ENCODE measurements around the gene LDLR.
A peak's percentile ranks its signal among the peaks of the same experiment; 100 is the strongest.
"Not testable (repeated sequence)": the region's sequence is repeated elsewhere in the genome, so short reads cannot be mapped to it uniquely, and the experiment has no call there.

LDLR gene

DNA sequence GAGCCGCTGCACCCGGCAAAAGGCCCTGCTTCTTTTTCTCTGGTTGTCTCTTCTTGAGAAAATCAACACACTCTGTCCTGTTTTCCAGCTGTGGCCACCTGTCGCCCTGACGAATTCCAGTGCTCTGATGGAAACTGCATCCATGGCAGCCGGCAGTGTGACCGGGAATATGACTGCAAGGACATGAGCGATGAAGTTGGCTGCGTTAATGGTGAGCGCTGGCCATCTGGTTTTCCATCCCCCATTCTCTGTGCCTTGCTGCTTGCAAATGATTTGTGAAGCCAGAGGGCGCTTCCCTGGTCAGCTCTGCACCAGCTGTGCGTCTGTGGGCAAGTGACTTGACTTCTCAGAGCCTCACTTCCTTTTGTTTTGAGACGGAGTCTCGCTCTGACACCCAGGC, 17.2 kb downstream of the LDLR start:
- no peak for DNase-seq

- no peak for DNase-seq
Observed at GRCh38 chr19:11108746-11109145, 19.5 kb downstream of the LDLR start.

DNA sequence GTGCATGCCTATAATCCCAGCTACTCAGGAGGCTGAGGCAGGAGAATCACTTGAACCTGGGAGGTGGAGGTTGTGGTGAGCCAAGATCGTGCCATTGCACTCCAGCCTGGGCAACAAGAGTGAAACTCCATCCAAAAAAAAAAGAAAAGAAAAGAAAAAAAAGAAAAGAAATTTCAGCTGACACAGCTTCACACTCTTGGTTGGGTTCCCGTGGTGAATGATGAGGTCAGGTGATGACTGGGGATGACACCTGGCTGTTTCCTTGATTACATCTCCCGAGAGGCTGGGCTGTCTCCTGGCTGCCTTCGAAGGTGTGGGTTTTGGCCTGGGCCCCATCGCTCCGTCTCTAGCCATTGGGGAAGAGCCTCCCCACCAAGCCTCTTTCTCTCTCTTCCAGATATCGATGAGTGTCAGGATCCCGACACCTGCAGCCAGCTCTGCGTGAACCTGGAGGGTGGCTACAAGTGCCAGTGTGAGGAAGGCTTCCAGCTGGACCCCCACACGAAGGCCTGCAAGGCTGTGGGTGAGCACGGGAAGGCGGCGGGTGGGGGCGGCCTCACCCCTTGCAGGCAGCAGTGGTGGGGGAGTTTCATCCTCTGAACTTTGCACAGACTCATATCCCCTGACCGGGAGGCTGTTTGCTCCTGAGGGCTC, 22.0 kb downstream of the LDLR start:
- no peak for DNase-seq

DNA sequence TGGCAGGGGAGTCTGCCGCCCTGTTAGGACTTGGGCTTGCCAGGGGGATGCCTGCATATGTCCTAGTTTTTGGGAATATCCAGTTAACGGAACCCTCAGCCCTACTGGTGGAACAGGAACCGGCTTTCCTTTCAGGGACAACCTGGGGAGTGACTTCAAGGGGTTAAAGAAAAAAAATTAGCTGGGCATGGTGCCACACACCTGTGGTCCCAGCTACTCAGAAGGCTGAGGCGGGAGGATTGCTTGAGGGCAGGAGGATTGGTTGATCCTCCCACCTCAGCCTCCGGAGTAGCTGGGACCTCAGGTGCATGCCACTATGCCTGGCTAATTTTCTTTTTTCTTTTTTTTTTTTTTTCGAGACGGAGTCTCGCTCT, 22.5 kb downstream of the LDLR start:
- DNase-seq = no peak

GRCh38 chr19:11113140-11113708, 24.0 kb downstream of the LDLR start:
- no peak for DNase-seq

DNA sequence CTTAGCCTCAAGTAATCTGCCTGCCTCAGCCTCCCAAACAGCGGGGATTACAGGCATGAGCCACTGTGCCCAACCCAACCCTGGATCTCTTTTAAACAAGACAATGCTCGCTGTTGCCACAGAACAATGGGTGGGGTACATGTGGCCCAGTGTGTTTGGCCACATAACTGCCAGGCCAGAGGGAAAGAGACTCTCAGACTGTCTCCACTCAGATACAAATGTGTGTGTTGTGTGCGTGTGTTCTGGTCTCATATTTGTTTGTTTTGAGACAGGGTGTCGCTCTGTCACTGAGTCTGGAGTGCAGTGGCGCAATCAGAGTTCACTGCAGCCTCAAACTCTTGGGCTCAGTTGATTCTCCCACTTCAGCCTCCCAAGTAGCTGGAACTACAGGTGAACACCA, 25.8 kb downstream of the LDLR start:
- DNase-seq = no peak

GRCh38 chr19:11115895-11116446, 26.7 kb downstream of the LDLR start:
- no peak for DNase-seq

DNA sequence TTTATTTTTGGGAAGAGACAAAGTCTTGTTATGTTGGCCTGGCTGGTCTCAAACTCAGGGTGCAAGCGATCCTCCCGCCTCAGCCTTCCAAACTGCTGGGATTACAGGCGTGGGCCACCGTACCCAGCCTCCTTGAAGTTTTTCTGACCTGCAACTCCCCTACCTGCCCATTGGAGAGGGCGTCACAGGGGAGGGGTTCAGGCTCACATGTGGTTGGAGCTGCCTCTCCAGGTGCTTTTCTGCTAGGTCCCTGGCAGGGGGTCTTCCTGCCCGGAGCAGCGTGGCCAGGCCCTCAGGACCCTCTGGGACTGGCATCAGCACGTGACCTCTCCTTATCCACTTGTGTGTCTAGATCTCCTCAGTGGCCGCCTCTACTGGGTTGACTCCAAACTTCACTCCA, 27.2 kb downstream of the LDLR start:
- DNase-seq = no peak

- not testable (repeated sequence) for DNase-seq
Observed at GRCh38 chr19:11121963-11122362, 32.7 kb downstream of the LDLR start.

- no peak for DNase-seq
Observed at GRCh38 chr19:11123114-11123513, 33.9 kb downstream of the LDLR start.

- not testable (repeated sequence) for DNase-seq
Observed at GRCh38 chr19:11124157-11124556, 34.9 kb downstream of the LDLR start.

- DNase-seq = no peak
Observed at GRCh38 chr19:11125994-11126685, 36.9 kb downstream of the LDLR start.

- no peak for DNase-seq
Observed at GRCh38 chr19:11127905-11128304, 38.6 kb downstream of the LDLR start.

DNA sequence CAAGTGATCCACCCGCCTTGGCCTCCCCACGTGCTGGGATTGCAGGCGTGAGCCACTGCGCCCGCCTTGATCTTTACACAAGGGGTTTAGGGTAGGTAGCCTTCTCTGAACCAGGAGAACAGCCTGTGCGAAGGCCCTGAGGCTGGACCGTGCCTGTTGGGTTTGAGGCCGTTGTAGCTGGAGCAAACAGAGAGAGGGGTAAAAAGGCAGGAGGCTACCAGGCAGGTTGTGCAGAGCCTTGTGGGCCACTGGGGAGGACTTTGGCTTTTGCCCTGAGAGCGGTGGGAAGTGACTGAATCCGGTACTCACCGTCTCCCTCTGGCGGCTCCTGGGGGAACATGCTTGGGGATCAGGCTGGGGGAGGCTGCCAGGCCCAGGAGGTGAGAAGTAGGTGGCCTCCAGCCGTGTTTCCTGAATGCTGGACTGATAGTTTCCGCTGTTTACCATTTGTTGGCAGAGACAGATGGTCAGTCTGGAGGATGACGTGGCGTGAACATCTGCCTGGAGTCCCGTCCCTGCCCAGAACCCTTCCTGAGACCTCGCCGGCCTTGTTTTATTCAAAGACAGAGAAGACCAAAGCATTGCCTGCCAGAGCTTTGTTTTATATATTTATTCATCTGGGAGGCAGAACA, 41.7 kb downstream of the LDLR start:
- peak; percentile 71 for DNase-seq

- DNase-seq = no peak
Observed at GRCh38 chr19:11131471-11131870, 42.2 kb downstream of the LDLR start.

DNA sequence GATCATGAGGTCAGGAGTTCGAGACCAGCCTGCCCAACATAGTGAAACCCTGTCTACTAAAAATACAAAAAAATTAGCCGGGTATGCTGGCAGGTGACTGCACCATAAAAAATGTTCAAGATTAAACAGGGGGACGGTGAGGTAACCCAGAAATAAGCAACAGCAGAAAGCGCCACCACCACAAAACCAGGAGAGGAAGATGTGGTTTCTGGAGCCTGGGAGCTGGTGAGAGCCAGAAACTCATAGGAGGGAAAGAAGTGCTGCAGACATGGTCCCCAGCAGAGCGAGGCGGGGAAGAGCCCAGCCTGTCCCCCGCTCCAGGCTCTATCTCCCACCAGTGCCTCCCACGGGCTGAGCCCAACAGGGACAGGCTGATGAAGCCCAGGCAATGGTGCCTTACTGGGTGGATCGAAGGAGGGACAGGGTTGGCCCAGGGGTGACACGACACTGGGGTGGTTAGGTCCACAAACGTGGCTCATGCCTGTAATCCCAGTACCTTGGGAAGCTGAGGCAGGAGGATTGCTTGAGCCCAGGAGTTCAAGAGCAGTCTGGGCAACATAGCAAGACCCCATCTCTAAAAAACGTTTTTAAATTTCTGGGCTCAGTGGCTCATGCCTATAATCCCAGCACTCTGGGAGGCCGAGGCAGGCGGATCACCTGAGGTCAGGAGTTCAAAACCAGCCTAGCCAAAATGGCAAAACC, 47.3 kb downstream of the LDLR start:
- DNase-seq = no peak

- peak; percentile 37 for DNase-seq
Observed at GRCh38 chr19:11137542-11138384, 48.5 kb downstream of the LDLR start.

- peak; percentile 35 for DNase-seq
Observed at GRCh38 chr19:11138601-11139300, 49.5 kb downstream of the LDLR start.

DNA sequence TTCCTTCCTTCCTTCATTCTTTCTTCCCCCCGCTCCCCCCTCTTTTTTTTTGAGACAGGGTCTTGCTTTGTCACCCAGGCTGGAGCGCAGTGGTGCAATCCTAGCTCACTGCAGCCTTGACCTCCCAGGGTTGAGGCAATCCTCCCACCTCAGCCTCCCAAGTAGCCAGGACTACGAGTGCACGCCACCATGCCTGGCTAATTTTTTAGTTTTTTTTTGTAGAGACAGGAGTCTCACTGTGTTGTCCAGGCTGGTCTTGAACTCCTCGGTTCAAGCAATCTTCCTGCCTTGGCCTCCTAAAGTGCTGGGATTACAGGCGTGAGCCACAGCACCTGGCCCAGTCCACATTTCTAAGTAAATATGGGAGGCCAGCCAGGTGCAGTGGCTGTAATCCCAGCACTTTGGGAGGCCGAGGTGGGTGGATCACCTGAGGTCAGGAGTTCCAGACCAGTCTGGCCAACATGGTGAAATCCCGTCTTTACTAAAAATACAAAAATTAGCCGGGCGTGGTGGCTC, 50.8 kb downstream of the LDLR start:
- DNase-seq = not testable (repeated sequence)

DNA sequence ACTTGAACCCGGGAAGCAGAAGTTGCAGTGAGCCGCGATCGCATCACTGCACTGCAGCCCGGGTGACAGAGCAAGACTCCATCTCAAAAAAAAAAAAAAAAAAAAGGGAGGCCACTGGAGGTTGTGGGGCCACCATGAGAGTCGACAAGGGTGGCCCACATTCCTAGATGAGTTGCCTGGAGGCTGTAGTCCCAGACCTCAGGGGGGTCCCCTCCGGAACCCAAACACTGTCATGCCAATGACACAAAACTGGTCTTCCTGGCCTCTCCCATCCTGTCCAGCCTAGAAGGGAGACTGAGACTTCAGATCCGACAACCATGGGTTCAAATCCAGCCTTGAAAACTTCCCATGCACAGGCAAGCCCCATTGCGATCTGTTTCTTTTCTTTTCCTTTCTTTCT, 51.6 kb downstream of the LDLR start:
- DNase-seq = no peak

DNA sequence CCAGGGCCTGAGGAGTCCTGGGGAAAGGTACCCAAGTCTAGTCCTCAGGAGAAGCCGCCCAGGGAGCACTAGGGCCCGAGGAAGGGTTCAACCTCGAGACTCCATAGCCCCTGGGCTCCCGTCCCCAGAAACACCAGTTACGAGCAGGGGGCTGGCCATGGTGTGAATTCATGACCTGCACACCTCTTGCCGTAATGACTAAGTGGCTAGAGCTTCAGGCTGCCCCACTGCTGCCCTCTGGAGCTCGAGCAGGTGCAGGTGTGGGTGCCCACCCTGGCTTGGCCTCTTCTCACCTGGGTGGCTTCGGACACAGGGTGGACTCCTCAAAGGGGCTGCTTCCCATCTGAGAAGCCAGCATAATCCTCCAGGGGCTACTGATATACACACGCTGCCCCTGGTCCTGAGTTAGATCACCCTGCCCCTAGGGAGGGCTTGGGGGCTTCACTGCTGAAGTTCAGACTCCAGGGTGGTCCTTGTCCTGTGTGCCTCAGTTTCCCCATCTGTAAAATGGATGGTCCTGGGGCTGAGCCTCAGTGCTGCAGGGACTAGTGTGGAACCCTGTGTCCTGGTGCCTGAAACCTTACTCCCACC, 52.8 kb downstream of the LDLR start:
- no peak for DNase-seq

Data from 8988T (cell line).